CD4-positive, CD25-positive, alpha-beta regulatory T cell (primary cell): ENCODE data around the gene SENP8. TPM values are rescaled to one million over a fixed set of nuclear protein-coding genes. Genes with fewer than 3 reads are reported as not detected.
A peak's percentile ranks its signal among the peaks of the same experiment; 100 is the strongest.

ENCODE experiments used
- ATAC-seq, 2 donors: fragments of 150-1000 bp; cut with Tn5 transposase; one replicate each; pipeline ENCODE4 v1.10.0; 2021; ENCODE audit warnings: low read depth in 2 of 2, moderate number of reproducible peaks in 2 of 2, moderate library complexity in 1 of 2
- DNase-seq, 3 donors: peaks; one replicate each; pipeline versions ENCODE4 v3.0.0 to v3.0.0-alpha.2; 2012 to 2022; ENCODE audit warnings: mixed read lengths in 1 of 3
- H3K27ac ChIP-seq: one replicate; pipeline ENCODE4 v1.7.0; 2013; ENCODE audit warnings: mild to moderate bottlenecking, low read length; ENCODE audit not compliant: insufficient read depth, poor library complexity, severe bottlenecking
- H3K27me3 ChIP-seq: one replicate; pipeline ENCODE4 v1.7.0; 2013; ENCODE audit warnings: low read length; ENCODE audit not compliant: control insufficient read depth, insufficient read depth
- H3K36me3 ChIP-seq: one replicate; pipeline ENCODE4 v1.7.0; 2013; ENCODE audit warnings: mild to moderate bottlenecking, low read length, moderate library complexity; ENCODE audit not compliant: control insufficient read depth, insufficient read depth
- H3K4me1 ChIP-seq: 2 replicates; pipeline ENCODE4 v1.7.0; 2013; ENCODE audit warnings: mild to moderate bottlenecking, low read length; ENCODE audit not compliant: insufficient read depth, control insufficient read depth, poor library complexity, severe bottlenecking
- H3K4me3 ChIP-seq: one replicate; pipeline ENCODE4 v1.7.0; 2013; ENCODE audit warnings: low read depth, mild to moderate bottlenecking, low read length, moderate library complexity
- H3K9me3 ChIP-seq, 2 experiments: 1 replicate in 1 of 2; 2 replicates in 1 of 2; pipeline ENCODE4 v1.7.0; 2013; ENCODE audit warnings: low read length in 2 of 2, mild to moderate bottlenecking in 1 of 2, moderate library complexity in 1 of 2; ENCODE audit not compliant: control insufficient read depth in 2 of 2
- H3K27ac Mint-ChIP-seq, 3 donors: one replicate each; pipeline ENCODE4 v1.8.0; 2020 to 2022; ENCODE audit warnings: mild to moderate bottlenecking in 3 of 3, mixed read lengths in 3 of 3, moderate library complexity in 2 of 3
- H3K27me3 Mint-ChIP-seq: one replicate; pipeline ENCODE4 v1.8.0; 2022; ENCODE audit warnings: mild to moderate bottlenecking, mixed read lengths
- H3K36me3 Mint-ChIP-seq: one replicate; pipeline ENCODE4 v1.8.0; 2020; ENCODE audit warnings: mixed read lengths
- H3K4me1 Mint-ChIP-seq, 4 donors: one replicate each; pipeline ENCODE4 v1.8.0; 2020 to 2022; ENCODE audit warnings: mixed read lengths in 4 of 4, mild to moderate bottlenecking in 1 of 4
- H3K4me3 Mint-ChIP-seq, 4 donors: one replicate each; pipeline ENCODE4 v1.8.0; 2020 to 2022; ENCODE audit warnings: mild to moderate bottlenecking in 4 of 4, mixed read lengths in 4 of 4, moderate library complexity in 3 of 4
- H3K9me3 Mint-ChIP-seq, 7 donors: one replicate each; pipeline ENCODE4 v1.8.0; 2020 to 2022; ENCODE audit warnings: mixed read lengths in 7 of 7, mild to moderate bottlenecking in 3 of 7, moderate library complexity in 2 of 7
- polyA plus RNA-seq, 4 donors: library from polyadenylated mRNA; unstranded; fragments of 300-500 nt; fragmentation: Illumina TruSeq; gene quantifications; one replicate each; pipeline ENCODE4 v1.2.3, GENCODE V29; 2021
- total RNA-seq: library from RNA; stranded (reverse); gene quantifications from one replicate; pipeline ENCODE4 v1.2.3, GENCODE V29; 2022

The SENP8 gene
- total and polyA plus RNA-seq, 5 donors from 2014 or later, result 0.15 to 1.4 (median 1.3) TPM

- H3K36me3 Mint-ChIP-seq, result peaks cover 11% of the 10 kb centered on the region
- H3K9me3 ChIP-seq, result peaks cover 0 to 3% of the 10 kb centered on the region in 2 experiments
- ATAC-seq (no peak), DNase-seq (no peak)
- no peaks in the 10 kb centered on the region for H3K4me1 ChIP-seq
- no peak overlapping the region for H3K27ac ChIP-seq
- no peaks in the 10 kb centered on the region for H3K27me3 ChIP-seq
- no peaks in the 10 kb centered on the region for H3K36me3 ChIP-seq
- H3K27me3 Mint-ChIP-seq, result no peaks in the 10 kb centered on the region
- H3K9me3 Mint-ChIP-seq, result peaks cover 0 to 15% (median 4%) of the 10 kb centered on the region in 7 donors
- peaks cover 5 to 24% (median 15%) of the 10 kb centered on the region in 4 donors for H3K4me1 Mint-ChIP-seq
- H3K4me3 Mint-ChIP-seq, result no peak overlapping the region
- no peak overlapping the region for H3K4me3 ChIP-seq
- H3K27ac Mint-ChIP-seq, result no peak overlapping the region
Observed at GRCh38 chr15:72082176-72082575, 36.0 kb upstream of the SENP8 start.

GRCh38 chr15:72086010-72086697 lies 32.0 kb upstream of the SENP8 start:
- no peaks in the 10 kb centered on the region for H3K27me3 ChIP-seq
- no peak overlapping the region for H3K27ac ChIP-seq
- H3K9me3 ChIP-seq, result peaks cover 0 to 3% of the 10 kb centered on the region in 2 experiments
- no peaks in the 10 kb centered on the region for H3K4me1 ChIP-seq
- peak overlapping the region in 1 of 3 donors; percentile 46 for H3K27ac Mint-ChIP-seq
- peaks cover 2 to 15% (median 6%) of the 10 kb centered on the region in 7 donors for H3K9me3 Mint-ChIP-seq
- peaks cover 17% of the 10 kb centered on the region for H3K36me3 Mint-ChIP-seq
- no peak for DNase-seq
- no peak overlapping the region for H3K4me3 ChIP-seq
- H3K4me1 Mint-ChIP-seq, result peaks cover under 1 to 12% (median 6%) of the 10 kb centered on the region in 4 donors
- peaks cover 3% of the 10 kb centered on the region for H3K36me3 ChIP-seq
- no peaks in the 10 kb centered on the region for H3K27me3 Mint-ChIP-seq
- ATAC-seq, result no peak
- no peak overlapping the region for H3K4me3 Mint-ChIP-seq

GRCh38 chr15:72086920-72087648 lies 31.1 kb upstream of the SENP8 start:
- ATAC-seq (no peak), DNase-seq (no peak)
- no peak overlapping the region for H3K27ac ChIP-seq
- no peaks in the 10 kb centered on the region for H3K27me3 ChIP-seq
- H3K4me1 Mint-ChIP-seq, result peaks cover 2 to 12% (median 6%) of the 10 kb centered on the region in 4 donors
- no peaks in the 10 kb centered on the region for H3K27me3 Mint-ChIP-seq
- peaks cover 0 to 3% of the 10 kb centered on the region in 2 experiments for H3K9me3 ChIP-seq
- no peak overlapping the region for H3K4me3 Mint-ChIP-seq
- peaks cover 2 to 13% (median 5%) of the 10 kb centered on the region in 7 donors for H3K9me3 Mint-ChIP-seq
- H3K27ac Mint-ChIP-seq, result no peak overlapping the region
- H3K4me3 ChIP-seq, result no peak overlapping the region
- H3K4me1 ChIP-seq, result no peaks in the 10 kb centered on the region
- H3K36me3 ChIP-seq, result peaks cover 3% of the 10 kb centered on the region
- H3K36me3 Mint-ChIP-seq, result peaks cover 19% of the 10 kb centered on the region

GRCh38 chr15:72092006-72092405 lies 26.2 kb upstream of the SENP8 start:
- no peak overlapping the region for H3K4me3 Mint-ChIP-seq
- H3K27me3 Mint-ChIP-seq, result no peaks in the 10 kb centered on the region
- no peaks in the 10 kb centered on the region for H3K27me3 ChIP-seq
- H3K27ac ChIP-seq, result no peak overlapping the region
- no peaks in the 10 kb centered on the region for H3K4me1 ChIP-seq
- H3K9me3 ChIP-seq, result no peaks in the 10 kb centered on the region
- no peak overlapping the region for H3K4me3 ChIP-seq
- H3K4me1 Mint-ChIP-seq, result peaks cover 5 to 21% (median 11%) of the 10 kb centered on the region in 4 donors
- peaks cover 3% of the 10 kb centered on the region for H3K36me3 ChIP-seq
- H3K36me3 Mint-ChIP-seq, result peaks cover 22% of the 10 kb centered on the region
- ATAC-seq, result no peak
- no peak for DNase-seq
- no peak overlapping the region for H3K27ac Mint-ChIP-seq
- peaks cover 0 to 3% (median 0%) of the 10 kb centered on the region in 7 donors for H3K9me3 Mint-ChIP-seq

- Mint-ChIP-seq H3K36me3 (peaks cover 21% of the 10 kb centered on the region), H3K4me3 (no peak overlapping the region), H3K27ac (no peak overlapping the region), H3K4me1 (peaks cover 3 to 19% (median 11%) of the 10 kb centered on the region in 4 donors), H3K27me3 (no peaks in the 10 kb centered on the region), H3K9me3 (peaks cover 0 to 3% (median 0%) of the 10 kb centered on the region in 7 donors)
- ATAC-seq (no peak), DNase-seq (no peak)
- no peaks in the 10 kb centered on the region for H3K4me1 ChIP-seq
- no peaks in the 10 kb centered on the region for H3K27me3 ChIP-seq
- peaks cover 3% of the 10 kb centered on the region for H3K36me3 ChIP-seq
- no peaks in the 10 kb centered on the region for H3K9me3 ChIP-seq
- H3K4me3 ChIP-seq, result no peak overlapping the region
- H3K27ac ChIP-seq, result no peak overlapping the region
Observed at GRCh38 chr15:72092691-72093090, 25.5 kb upstream of the SENP8 start.

- Histone ChIP-seq H3K27me3 (no peaks in the 10 kb centered on the region), H3K9me3 (no peaks in the 10 kb centered on the region), H3K27ac (no peak overlapping the region), H3K4me3 (no peak overlapping the region), H3K4me1 (no peaks in the 10 kb centered on the region), H3K36me3 (no peaks in the 10 kb centered on the region)
- H3K27ac Mint-ChIP-seq, result no peak overlapping the region
- H3K9me3 Mint-ChIP-seq, result no peaks in the 10 kb centered on the region
- peaks cover 3 to 14% (median 7%) of the 10 kb centered on the region in 4 donors for H3K4me1 Mint-ChIP-seq
- H3K4me3 Mint-ChIP-seq, result no peak overlapping the region
- DNase-seq (no peak), ATAC-seq (no peak)
- H3K36me3 Mint-ChIP-seq, result peaks cover 18% of the 10 kb centered on the region
- no peaks in the 10 kb centered on the region for H3K27me3 Mint-ChIP-seq
Observed at GRCh38 chr15:72096796-72097195, 21.4 kb upstream of the SENP8 start.

- no peak for DNase-seq
- no peaks in the 10 kb centered on the region for H3K9me3 Mint-ChIP-seq
- H3K4me1 Mint-ChIP-seq, result peaks cover 0 to 12% (median 3%) of the 10 kb centered on the region in 4 donors
Observed at GRCh38 chr15:72098040-72098439, 20.2 kb upstream of the SENP8 start.

More at GRCh38 chr15:72098040-72098439, 20.2 kb upstream of the SENP8 start:
- no peaks in the 10 kb centered on the region for H3K9me3 ChIP-seq
- no peak overlapping the region for H3K27ac ChIP-seq
- Mint-ChIP-seq H3K36me3 (peaks cover 9% of the 10 kb centered on the region), H3K27ac (peak overlapping the region in 1 of 3 donors; percentile 52), H3K27me3 (no peaks in the 10 kb centered on the region), H3K4me3 (no peak overlapping the region)
- no peak for ATAC-seq
- H3K27me3 ChIP-seq, result no peaks in the 10 kb centered on the region
- no peak overlapping the region for H3K4me3 ChIP-seq
- H3K4me1 ChIP-seq, result no peaks in the 10 kb centered on the region
- H3K36me3 ChIP-seq, result no peaks in the 10 kb centered on the region
